HL-60 (cell line): Measurements from ENCODE around the gene NDUFAF2.

Experiments
- DNase-seq, 2 experiments: peaks; one replicate each; pipeline ENCODE4 v3.0.0-alpha.2; 2010 to 2020; ENCODE audit warnings: low read depth in 1 of 2, low spot score in 1 of 2
- H3K27ac ChIP-seq: fragments of 250-450 bp; sonication (Bioruptor Pico); replicated peaks from 2 replicates; pipeline ENCODE4 v1.5.1; 2020; ENCODE audit warnings: mild to moderate bottlenecking, moderate library complexity
- H3K27me3 ChIP-seq: fragments of 250-450 bp; sonication (Bioruptor Pico); 2 replicates; pipeline ENCODE4 v1.5.1; 2021; ENCODE audit warnings: mild to moderate bottlenecking, moderate library complexity; ENCODE audit not compliant: insufficient read depth, poor library complexity, severe bottlenecking
- H3K4me3 ChIP-seq: replicated peaks from 2 replicates; pipeline ENCODE4 v1.5.1; 2011; ENCODE audit warnings: mild to moderate bottlenecking, control low read depth, low read length; ENCODE audit not compliant: insufficient read depth
- CTCF ChIP-seq: IDR thresholded peaks from one replicate; pipeline ENCODE4 v1.5.1; 2011; ENCODE audit warnings: low read length, control low read depth, inconsistent platforms; ENCODE audit not compliant: insufficient read depth
- GABPA ChIP-seq: IDR thresholded peaks from 2 replicates; pipeline ENCODE4 v1.6.1; 2012; ENCODE audit warnings: low read depth
- POLR2AphosphoS5 ChIP-seq: IDR thresholded peaks from 2 replicates; pipeline ENCODE4 v1.6.1; 2012; ENCODE audit warnings: low read depth
- SPI1 ChIP-seq: IDR thresholded peaks from 2 replicates; pipeline ENCODE4 v1.6.1; 2012; ENCODE audit warnings: low read depth, mild to moderate bottlenecking, borderline replicate concordance
- TF ChIP-seq, protein P1 (sequence below): IDR thresholded peaks from 2 replicates; pipeline ENCODE4 v1.6.1; 2012; ENCODE audit warnings: low read depth; ENCODE audit not compliant: insufficient replicate concordance

Gene NDUFAF2

DNA sequence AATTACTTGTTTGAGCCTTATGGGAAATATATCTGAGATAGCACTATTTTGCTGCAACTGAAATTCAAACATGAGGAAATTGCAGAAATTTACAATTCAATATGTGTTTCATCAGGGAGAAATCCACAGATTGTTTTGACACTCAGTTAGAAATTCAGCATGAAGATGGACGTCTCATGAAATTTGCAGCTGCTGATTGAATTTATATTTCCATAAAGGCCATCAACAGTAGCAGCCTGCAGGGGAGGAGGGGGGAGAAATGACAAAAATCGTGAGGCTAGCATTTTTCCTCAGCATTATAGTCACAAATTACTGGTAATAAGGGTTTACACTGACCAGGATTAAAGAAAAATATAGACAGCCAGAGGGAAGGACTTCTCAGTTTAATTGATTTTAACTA, 81.0 kb downstream of the NDUFAF2 start:
- H3K4me3 ChIP-seq = no peak overlapping the region
- no peak overlapping the region for H3K27ac ChIP-seq
- no peaks in the 10 kb centered on the region for H3K27me3 ChIP-seq
- DNase-seq = no peak
- no peak for TF ChIP-seq SPI1
- TF ChIP-seq, protein P1, sequence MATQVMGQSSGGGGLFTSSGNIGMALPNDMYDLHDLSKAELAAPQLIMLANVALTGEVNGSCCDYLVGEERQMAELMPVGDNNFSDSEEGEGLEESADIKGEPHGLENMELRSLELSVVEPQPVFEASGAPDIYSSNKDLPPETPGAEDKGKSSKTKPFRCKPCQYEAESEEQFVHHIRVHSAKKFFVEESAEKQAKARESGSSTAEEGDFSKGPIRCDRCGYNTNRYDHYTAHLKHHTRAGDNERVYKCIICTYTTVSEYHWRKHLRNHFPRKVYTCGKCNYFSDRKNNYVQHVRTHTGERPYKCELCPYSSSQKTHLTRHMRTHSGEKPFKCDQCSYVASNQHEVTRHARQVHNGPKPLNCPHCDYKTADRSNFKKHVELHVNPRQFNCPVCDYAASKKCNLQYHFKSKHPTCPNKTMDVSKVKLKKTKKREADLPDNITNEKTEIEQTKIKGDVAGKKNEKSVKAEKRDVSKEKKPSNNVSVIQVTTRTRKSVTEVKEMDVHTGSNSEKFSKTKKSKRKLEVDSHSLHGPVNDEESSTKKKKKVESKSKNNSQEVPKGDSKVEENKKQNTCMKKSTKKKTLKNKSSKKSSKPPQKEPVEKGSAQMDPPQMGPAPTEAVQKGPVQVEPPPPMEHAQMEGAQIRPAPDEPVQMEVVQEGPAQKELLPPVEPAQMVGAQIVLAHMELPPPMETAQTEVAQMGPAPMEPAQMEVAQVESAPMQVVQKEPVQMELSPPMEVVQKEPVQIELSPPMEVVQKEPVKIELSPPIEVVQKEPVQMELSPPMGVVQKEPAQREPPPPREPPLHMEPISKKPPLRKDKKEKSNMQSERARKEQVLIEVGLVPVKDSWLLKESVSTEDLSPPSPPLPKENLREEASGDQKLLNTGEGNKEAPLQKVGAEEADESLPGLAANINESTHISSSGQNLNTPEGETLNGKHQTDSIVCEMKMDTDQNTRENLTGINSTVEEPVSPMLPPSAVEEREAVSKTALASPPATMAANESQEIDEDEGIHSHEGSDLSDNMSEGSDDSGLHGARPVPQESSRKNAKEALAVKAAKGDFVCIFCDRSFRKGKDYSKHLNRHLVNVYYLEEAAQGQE = no peak
- TF ChIP-seq POLR2AphosphoS5 = no peak
- TF ChIP-seq CTCF = no peak
- no peak for TF ChIP-seq GABPA

DNA sequence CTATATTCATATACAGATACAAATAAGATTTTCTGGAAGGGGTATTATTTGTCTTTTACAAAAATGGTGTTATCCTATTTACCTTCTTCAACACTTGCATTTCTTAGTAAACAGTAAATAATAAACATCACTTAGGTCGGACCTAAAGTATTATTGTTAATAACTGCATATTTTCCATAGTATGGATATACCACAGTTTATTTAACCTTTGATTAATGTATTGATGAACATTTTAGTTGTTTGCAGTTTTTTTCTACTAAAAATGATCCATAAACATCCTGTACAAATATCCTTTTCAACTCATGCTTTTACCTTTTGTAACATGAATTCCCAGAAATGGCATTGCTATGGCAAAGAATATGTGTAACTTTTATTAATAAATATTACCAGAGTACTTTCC, 83.4 kb downstream of the NDUFAF2 start:
- no peaks in the 10 kb centered on the region for H3K27me3 ChIP-seq
- no peak for DNase-seq
- no peak overlapping the region for H3K27ac ChIP-seq
- TF ChIP-seq, protein P1 = no peak
- TF ChIP-seq CTCF (no peak), POLR2AphosphoS5 (no peak), SPI1 (no peak), GABPA (no peak)
- H3K4me3 ChIP-seq = no peak overlapping the region

DNA sequence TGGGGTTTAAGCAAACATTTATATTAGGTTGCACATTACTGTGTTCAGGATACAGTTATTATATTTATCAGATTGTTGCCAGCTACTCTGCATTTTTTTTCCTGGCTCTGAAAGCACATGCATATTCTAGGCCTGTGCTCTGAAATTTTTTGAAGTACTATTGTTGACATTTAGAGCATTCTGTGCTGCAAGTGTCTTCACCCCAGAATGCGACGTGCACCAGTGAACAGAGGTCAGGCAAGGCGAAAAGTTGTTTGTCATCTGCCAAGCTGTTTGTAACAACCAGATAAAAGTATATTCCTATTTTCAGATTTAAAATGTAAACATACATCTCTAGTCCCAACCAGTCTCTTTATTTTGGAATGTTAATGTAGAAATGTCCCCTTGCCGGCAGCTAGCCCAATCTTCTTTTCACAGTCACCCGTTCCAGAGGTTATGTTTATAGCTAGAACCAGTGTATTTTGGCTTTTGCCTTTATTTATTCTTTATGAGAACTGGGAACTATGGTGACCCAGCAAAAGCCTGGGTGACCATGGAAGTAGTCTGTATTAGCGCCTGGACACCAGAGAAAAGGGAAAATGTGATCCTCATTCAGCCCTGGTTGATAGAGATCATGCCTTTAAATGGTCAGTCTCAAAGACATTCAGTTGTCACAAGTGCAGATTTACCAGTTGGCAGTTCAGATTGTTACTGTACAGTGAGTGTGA, 84.6 kb downstream of the NDUFAF2 start:
- no peak overlapping the region for H3K27ac ChIP-seq
- TF ChIP-seq CTCF (no peak), POLR2AphosphoS5 (no peak)
- TF ChIP-seq, protein P1 = no peak
- DNase-seq = no peak
- no peaks in the 10 kb centered on the region for H3K27me3 ChIP-seq
- H3K4me3 ChIP-seq = no peak overlapping the region
